ENCODE data around the gene SLC2A11.
"Not testable (repeated sequence)": the region's sequence is repeated elsewhere in the genome, so short reads cannot be mapped to it uniquely, and the experiment has no call there.

The SLC2A11 gene

DNA sequence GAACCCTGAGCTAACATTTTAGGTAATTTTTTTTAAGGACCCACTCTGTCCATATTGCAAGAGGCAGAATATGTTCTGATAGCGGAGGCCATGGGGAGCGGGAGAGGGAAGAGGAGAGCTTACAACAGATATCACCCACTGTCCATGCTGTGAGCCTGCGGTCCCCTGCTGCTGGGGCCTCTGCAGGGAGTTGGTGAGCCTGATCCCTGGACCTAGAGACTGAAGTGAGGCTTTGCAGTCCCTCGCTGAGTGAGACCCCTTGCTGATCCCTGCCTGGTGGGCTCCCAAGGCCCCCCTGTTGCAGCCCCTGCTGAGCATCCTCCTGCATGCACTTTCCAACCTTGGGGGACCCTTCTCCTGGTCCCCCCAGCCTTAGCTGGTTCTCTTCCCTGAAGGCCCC, 49.0 kb downstream of the SLC2A11 start:
- H3K27me3 ChIP-seq (ENCODE audit: insufficient read depth, poor library complexity, severe bottlenecking) = no peaks in the 10 kb centered on the region
- no peak overlapping the region for H3K4me3 ChIP-seq (replicated peaks; ENCODE audit: insufficient read depth, low read length)
- TF ChIP-seq POLR2AphosphoS5 (IDR thresholded peaks at IDR 0.05; ENCODE audit: low read depth) (no peak), GABPA (IDR thresholded peaks at IDR 0.05; ENCODE audit: low read depth) (no peak), SPI1 (IDR thresholded peaks at IDR 0.05; ENCODE audit: borderline replicate concordance, low read depth) (no peak)
- TF ChIP-seq, protein P1, sequence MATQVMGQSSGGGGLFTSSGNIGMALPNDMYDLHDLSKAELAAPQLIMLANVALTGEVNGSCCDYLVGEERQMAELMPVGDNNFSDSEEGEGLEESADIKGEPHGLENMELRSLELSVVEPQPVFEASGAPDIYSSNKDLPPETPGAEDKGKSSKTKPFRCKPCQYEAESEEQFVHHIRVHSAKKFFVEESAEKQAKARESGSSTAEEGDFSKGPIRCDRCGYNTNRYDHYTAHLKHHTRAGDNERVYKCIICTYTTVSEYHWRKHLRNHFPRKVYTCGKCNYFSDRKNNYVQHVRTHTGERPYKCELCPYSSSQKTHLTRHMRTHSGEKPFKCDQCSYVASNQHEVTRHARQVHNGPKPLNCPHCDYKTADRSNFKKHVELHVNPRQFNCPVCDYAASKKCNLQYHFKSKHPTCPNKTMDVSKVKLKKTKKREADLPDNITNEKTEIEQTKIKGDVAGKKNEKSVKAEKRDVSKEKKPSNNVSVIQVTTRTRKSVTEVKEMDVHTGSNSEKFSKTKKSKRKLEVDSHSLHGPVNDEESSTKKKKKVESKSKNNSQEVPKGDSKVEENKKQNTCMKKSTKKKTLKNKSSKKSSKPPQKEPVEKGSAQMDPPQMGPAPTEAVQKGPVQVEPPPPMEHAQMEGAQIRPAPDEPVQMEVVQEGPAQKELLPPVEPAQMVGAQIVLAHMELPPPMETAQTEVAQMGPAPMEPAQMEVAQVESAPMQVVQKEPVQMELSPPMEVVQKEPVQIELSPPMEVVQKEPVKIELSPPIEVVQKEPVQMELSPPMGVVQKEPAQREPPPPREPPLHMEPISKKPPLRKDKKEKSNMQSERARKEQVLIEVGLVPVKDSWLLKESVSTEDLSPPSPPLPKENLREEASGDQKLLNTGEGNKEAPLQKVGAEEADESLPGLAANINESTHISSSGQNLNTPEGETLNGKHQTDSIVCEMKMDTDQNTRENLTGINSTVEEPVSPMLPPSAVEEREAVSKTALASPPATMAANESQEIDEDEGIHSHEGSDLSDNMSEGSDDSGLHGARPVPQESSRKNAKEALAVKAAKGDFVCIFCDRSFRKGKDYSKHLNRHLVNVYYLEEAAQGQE (IDR thresholded peaks at IDR 0.05; ENCODE audit: insufficient replicate concordance, low read depth) = no peak
- TF ChIP-seq, protein P2, sequence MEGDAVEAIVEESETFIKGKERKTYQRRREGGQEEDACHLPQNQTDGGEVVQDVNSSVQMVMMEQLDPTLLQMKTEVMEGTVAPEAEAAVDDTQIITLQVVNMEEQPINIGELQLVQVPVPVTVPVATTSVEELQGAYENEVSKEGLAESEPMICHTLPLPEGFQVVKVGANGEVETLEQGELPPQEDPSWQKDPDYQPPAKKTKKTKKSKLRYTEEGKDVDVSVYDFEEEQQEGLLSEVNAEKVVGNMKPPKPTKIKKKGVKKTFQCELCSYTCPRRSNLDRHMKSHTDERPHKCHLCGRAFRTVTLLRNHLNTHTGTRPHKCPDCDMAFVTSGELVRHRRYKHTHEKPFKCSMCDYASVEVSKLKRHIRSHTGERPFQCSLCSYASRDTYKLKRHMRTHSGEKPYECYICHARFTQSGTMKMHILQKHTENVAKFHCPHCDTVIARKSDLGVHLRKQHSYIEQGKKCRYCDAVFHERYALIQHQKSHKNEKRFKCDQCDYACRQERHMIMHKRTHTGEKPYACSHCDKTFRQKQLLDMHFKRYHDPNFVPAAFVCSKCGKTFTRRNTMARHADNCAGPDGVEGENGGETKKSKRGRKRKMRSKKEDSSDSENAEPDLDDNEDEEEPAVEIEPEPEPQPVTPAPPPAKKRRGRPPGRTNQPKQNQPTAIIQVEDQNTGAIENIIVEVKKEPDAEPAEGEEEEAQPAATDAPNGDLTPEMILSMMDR (IDR thresholded peaks at IDR 0.05; ENCODE audit: insufficient read depth, low read length) = no peak
- no peak for DNase-seq (ENCODE audit: low read depth in 1 of 2, low spot score in 1 of 2)
- no peak overlapping the region for H3K27ac ChIP-seq (replicated peaks)

DNA sequence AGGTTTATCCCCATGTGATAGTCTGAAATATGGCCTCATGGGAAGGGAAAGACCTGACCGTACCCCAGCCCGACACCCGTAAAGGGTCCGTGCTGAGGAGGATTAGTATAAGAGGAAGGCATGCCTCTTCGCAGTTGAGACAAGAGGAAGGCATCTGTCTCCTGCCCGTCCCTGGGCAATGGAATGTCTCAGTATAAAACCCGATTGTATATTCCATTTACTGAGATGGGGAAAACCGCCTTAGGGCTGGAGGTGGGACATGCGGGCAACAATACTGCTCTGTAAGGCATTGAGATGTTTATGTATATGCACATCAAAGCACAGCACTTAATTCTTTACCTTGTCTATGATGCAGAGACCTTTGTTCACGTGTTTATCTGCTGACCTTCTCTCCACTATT, 49.7 kb downstream of the SLC2A11 start:
- H3K4me3 ChIP-seq (replicated peaks; ENCODE audit: insufficient read depth, low read length); H3K27me3 ChIP-seq (ENCODE audit: insufficient read depth, poor library complexity, severe bottlenecking); DNase-seq (ENCODE audit: low read depth in 1 of 2, low spot score in 1 of 2); H3K27ac ChIP-seq (replicated peaks): not testable (repeated sequence)

DNA sequence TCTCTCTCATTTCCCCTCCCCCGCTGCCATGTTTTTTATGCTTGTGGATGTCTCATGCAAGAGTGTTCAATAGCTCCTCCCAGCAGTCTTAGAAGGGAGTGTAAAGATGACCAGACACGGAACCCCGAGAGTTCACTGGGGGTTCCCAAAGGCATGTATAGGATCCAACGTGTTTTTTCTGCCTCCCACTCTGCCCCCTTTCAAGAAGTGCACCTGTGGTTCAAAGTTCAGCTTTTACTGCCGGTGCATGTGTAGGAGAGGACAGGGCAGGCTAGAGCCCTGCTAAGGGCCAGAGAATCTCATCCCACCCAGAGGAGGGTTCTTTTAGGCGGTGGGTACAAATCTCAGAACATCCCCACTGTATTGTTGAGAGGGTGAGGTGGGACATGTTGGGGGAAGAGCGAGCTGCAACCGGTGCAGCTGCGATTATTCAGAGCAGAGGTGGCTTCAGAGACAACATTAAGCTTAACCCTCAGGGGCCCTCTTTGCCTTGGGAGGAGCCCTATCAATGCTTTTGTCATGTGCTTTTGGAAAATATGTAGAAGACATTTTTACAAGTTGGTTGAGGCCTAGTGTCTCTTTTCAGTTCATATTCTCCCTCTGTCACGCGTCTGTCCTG, 51.0 kb downstream of the SLC2A11 start:
- no peak for DNase-seq (ENCODE audit: low read depth in 1 of 2, low spot score in 1 of 2)
- TF ChIP-seq, protein P1 (IDR thresholded peaks at IDR 0.05; ENCODE audit: insufficient replicate concordance, low read depth) = no peak
- TF ChIP-seq SPI1 (IDR thresholded peaks at IDR 0.05; ENCODE audit: borderline replicate concordance, low read depth) = no peak
- TF ChIP-seq, protein P2 (IDR thresholded peaks at IDR 0.05; ENCODE audit: insufficient read depth, low read length) = no peak
- no peak for TF ChIP-seq POLR2AphosphoS5 (IDR thresholded peaks at IDR 0.05; ENCODE audit: low read depth)
- TF ChIP-seq GABPA (IDR thresholded peaks at IDR 0.05; ENCODE audit: low read depth) = no peak
- Histone ChIP-seq H3K4me3 (replicated peaks; ENCODE audit: insufficient read depth, low read length) (no peak overlapping the region), H3K27me3 (ENCODE audit: insufficient read depth, poor library complexity, severe bottlenecking) (no peaks in the 10 kb centered on the region), H3K27ac (replicated peaks) (no peak overlapping the region)

DNA sequence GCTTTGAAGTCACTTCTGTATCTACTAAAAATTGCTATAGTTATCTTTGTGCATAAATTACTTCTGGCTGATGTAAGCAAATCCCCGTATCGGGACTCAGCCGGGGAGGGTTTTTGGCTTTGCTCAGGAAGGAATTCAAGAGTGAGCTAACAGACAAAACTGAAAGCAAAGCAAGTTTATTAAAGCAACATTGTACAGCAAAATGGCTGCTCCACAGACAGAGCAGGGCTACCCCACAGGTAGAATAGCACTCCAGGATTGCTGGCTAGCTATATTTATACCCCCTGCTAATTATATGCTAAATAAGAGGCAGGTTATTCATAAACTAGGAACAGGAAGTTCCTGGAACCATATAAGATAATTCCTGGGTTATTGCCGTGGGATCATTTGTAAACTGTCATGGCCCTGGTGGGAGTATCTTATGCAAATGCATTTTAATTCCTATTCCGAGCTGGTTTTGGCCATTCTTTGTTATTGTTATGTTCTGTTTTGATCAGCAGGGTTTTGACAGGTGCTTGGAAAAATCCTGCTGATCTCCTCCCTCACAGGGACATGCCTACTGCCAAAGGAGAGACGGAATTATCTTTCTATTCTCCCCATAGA, 51.7 kb downstream of the SLC2A11 start:
- Histone ChIP-seq H3K4me3 (replicated peaks; ENCODE audit: insufficient read depth, low read length) (no peak overlapping the region), H3K27ac (replicated peaks) (no peak overlapping the region), H3K27me3 (ENCODE audit: insufficient read depth, poor library complexity, severe bottlenecking) (no peaks in the 10 kb centered on the region)
- TF ChIP-seq, protein P1 (IDR thresholded peaks at IDR 0.05; ENCODE audit: insufficient replicate concordance, low read depth) = no peak
- TF ChIP-seq POLR2AphosphoS5 (IDR thresholded peaks at IDR 0.05; ENCODE audit: low read depth) (no peak), GABPA (IDR thresholded peaks at IDR 0.05; ENCODE audit: low read depth) (no peak), SPI1 (IDR thresholded peaks at IDR 0.05; ENCODE audit: borderline replicate concordance, low read depth) (no peak)
- TF ChIP-seq, protein P2 (IDR thresholded peaks at IDR 0.05; ENCODE audit: insufficient read depth, low read length) = no peak
- DNase-seq (ENCODE audit: low read depth in 1 of 2, low spot score in 1 of 2) = no peak
